Erythroblast (primary cell): Measurements from ENCODE around the gene ATP8A1.

Experiments
- GATA1 ChIP-seq: IDR thresholded peaks from 2 replicates; pipeline ENCODE4 v1.6.1; 2011; ENCODE audit warnings: low read depth, mild to moderate bottlenecking, control low read depth, low read length, moderate library complexity
- POLR2A ChIP-seq: IDR thresholded peaks from 2 replicates; pipeline ENCODE4 v1.6.1; 2011; ENCODE audit warnings: mild to moderate bottlenecking, low read length

DNA sequence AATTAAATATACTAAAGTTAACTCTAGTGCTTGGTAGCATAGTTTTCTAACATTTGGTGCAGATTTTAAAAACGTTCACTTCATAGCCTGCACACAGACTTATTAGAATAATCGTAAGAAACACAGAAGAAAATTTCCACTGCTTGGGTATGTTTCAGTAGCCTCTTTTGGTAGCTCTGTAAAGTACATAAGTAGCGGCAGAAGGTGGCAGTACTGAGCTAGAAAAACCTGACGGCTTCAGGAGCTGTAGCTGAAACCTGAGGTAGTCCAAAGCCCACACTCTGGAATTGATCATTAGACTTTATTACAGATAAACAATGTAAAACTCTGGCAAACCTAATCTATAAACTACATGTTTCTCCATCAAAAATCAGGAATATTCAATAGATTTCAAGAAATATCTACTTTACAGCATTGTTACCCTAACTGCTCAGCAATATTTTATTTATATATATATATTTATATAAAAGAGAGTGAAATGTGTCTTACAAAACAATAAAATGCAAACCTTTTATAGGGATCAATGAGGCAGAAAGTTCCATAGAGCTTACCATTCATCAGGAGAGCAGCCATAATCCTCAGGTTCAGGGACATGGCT lies 88.2 kb downstream of the ATP8A1 start:
- TF ChIP-seq POLR2A (no peak), GATA1 (no peak)
